HCT116 (cell line): Measurements from ENCODE around the gene PLEKHA5. TPM values are rescaled to one million over a fixed set of nuclear protein-coding genes. Genes with fewer than 3 reads are reported as not detected.

Experiments used
- ATAC-seq: fragments of 200-7000 bp; cut with Tn5 transposase; 2 replicates; pipeline ENCODE4 v1.9.1; 2020; ENCODE audit warnings: mild to moderate bottlenecking, moderate library complexity
- BruUV-seq: library from RNA; stranded (reverse); fragments of 400-500 nt; replicated peaks from 2 replicates; lab custom pipeline; 2021; lab: Mats Ljungman, UMichigan
- CTCF ChIA-PET: fragments of 300-600 bp; sonication (Branson Sonifier 250); formaldehyde crosslinking; loops from one replicate; lab custom pipeline; 2021; ENCODE audit warnings: antibody characterized with exemption; lab: Charles Lee
- POLR2A ChIA-PET: fragments of 300-600, 350-600 bp; sonication (Branson Sonifier 250); formaldehyde crosslinking; loops from one replicate; lab custom pipeline; 2021; ENCODE audit warnings: antibody characterized with exemption; lab: Charles Lee
- RAD21 ChIA-PET, 2 experiments: fragments of 300-600 bp; sonication (Branson Sonifier 250); formaldehyde crosslinking; loops; one replicate each; lab custom pipeline; 2023; ENCODE audit warnings: low total read pairs in 2 of 2; ENCODE audit not compliant: uncharacterized antibody in 2 of 2, unreplicated experiment in 2 of 2, low non-redundant PET in 1 of 2; lab: Charles Lee
- DNase-seq: peaks from one replicate; pipeline ENCODE4 v3.0.0-alpha.2; 2010; ENCODE audit warnings: low read depth, low spot score
- H2AFZ ChIP-seq: fragments of 200-600 bp; shearing (Covaris generic), sonication (generic); 2 replicates; pipeline ENCODE4 v1.6.1; 2017; ENCODE audit warnings: low read depth, mixed run types, mixed read lengths, antibody characterized with exemption, low read length; ENCODE audit not compliant: poor library complexity, severe bottlenecking
- H3K27ac ChIP-seq: 2 replicates; pipeline ENCODE4 v1.5.1; 2012; ENCODE audit warnings: low read depth, low read length
- H3K27me3 ChIP-seq: fragments of 200-600 bp; sonication (generic); 2 replicates; pipeline ENCODE4 v1.6.1; 2016; ENCODE audit warnings: mixed run types, low read length, mixed read lengths; ENCODE audit not compliant: insufficient read depth
- H3K36me3 ChIP-seq, 2 experiments: fragments of 200-500 bp in 1 of 2; fragments of 200-600 bp in 1 of 2; sonication (Bioruptor generic) in 1 of 2; sonication (generic) in 1 of 2; 2 replicates each; pipeline versions ENCODE4 v1.5.1 to v1.6.1; 2014 to 2016; ENCODE audit warnings: low read length in 2 of 2, inconsistent platforms in 1 of 2, mixed read lengths in 1 of 2, mixed run types in 1 of 2; ENCODE audit not compliant: insufficient read depth in 2 of 2, control insufficient read depth in 1 of 2
- H3K4me1 ChIP-seq, 2 experiments: fragments of 200-600 bp in 1 of 2; sonication (generic) in 1 of 2; 2 replicates each; pipeline versions ENCODE4 v1.5.1 to v1.6.1; 2012 to 2017; ENCODE audit warnings: low read length in 2 of 2, inconsistent platforms in 1 of 2, mild to moderate bottlenecking in 1 of 2, mixed read lengths in 1 of 2, mixed run types in 1 of 2, moderate library complexity in 1 of 2; ENCODE audit not compliant: insufficient read depth in 2 of 2, control insufficient read depth in 1 of 2
- H3K4me2 ChIP-seq: fragments of 200-600 bp; sonication (generic); 2 replicates; pipeline ENCODE4 v1.6.1; 2017; ENCODE audit warnings: mixed run types, low read length, mixed read lengths
- H3K4me3 ChIP-seq, 2 experiments: fragments of 200-600 bp in 1 of 2; sonication (generic) in 1 of 2; replicated peaks in 1 of 2; 2 replicates each; pipeline ENCODE4 v1.5.1; 2011 to 2016; ENCODE audit warnings: low read length in 2 of 2, control low read depth in 1 of 2, low read depth in 1 of 2, mild to moderate bottlenecking in 1 of 2, mixed read lengths in 1 of 2, mixed run types in 1 of 2
- H3K79me2 ChIP-seq: fragments of 200-600 bp; sonication (generic); 2 replicates; pipeline ENCODE4 v1.6.1; 2017; ENCODE audit warnings: mild to moderate bottlenecking, mixed run types, low read length, moderate library complexity, mixed read lengths; ENCODE audit not compliant: insufficient read depth
- H3K9ac ChIP-seq: fragments of 200-600 bp; sonication (generic); 2 replicates; pipeline ENCODE4 v1.6.1; 2016; ENCODE audit warnings: low read length, mixed read lengths
- H3K9me2 ChIP-seq: fragments of 200-600 bp; sonication (generic), shearing (Covaris generic); 2 replicates; pipeline ENCODE4 v1.6.1; 2017; ENCODE audit warnings: mixed run types, mild to moderate bottlenecking, moderate library complexity; ENCODE audit not compliant: insufficient read depth
- H3K9me3 ChIP-seq, 2 experiments: fragments of 200-500 bp in 1 of 2; fragments of 200-600 bp in 1 of 2; sonication (Bioruptor generic) in 1 of 2; sonication (generic) in 1 of 2; 2 replicates each; pipeline ENCODE4 v1.6.1; 2014 to 2017; ENCODE audit warnings: low read length in 2 of 2, mixed read lengths in 2 of 2, inconsistent platforms in 1 of 2, low read depth in 1 of 2, mild to moderate bottlenecking in 1 of 2, mixed run types in 1 of 2, moderate library complexity in 1 of 2; ENCODE audit not compliant: control insufficient read depth in 1 of 2, insufficient read depth in 1 of 2
- H4K20me1 ChIP-seq: fragments of 200-600 bp; sonication (generic), shearing (Covaris generic); 2 replicates; pipeline ENCODE4 v1.6.1; 2017; ENCODE audit warnings: mixed run types, mild to moderate bottlenecking, moderate library complexity; ENCODE audit not compliant: insufficient read depth
- CBX3 ChIP-seq: IDR thresholded peaks from 2 replicates; pipeline ENCODE4 v1.6.1; 2012; ENCODE audit warnings: low read depth
- CEBPB ChIP-seq: IDR thresholded peaks from 2 replicates; pipeline ENCODE4 v1.6.1; 2012; ENCODE audit warnings: low read depth
- EZH2phosphoT487 ChIP-seq: fragments of 200-600 bp; IDR thresholded peaks from 2 replicates; pipeline ENCODE4 v1.6.1; 2018; ENCODE audit warnings: antibody characterized with exemption, borderline replicate concordance
- JUND ChIP-seq: IDR thresholded peaks from 2 replicates; pipeline ENCODE4 v1.6.1; 2012
- POLR2AphosphoS5 ChIP-seq: IDR thresholded peaks from 2 replicates; pipeline ENCODE4 v1.6.1; 2011; ENCODE audit warnings: mild to moderate bottlenecking, low read depth, low read length, moderate library complexity
- SIN3A ChIP-seq: IDR thresholded peaks from 2 replicates; pipeline ENCODE4 v1.6.1; 2012; ENCODE audit warnings: low read depth
- ZFX ChIP-seq: fragments of 450-650 bp; IDR thresholded peaks from 2 replicates; pipeline ENCODE4 v1.6.1; 2017
- intact Hi-C: fragments of 100-400 bp; cut with micrococcal nuclease; formaldehyde crosslinking; loops from 2 replicates; pipeline ENCODE4 v1.10.0; 2022
- total RNA-seq: library from RNA; stranded (reverse); gene quantifications from one replicate; pipeline ENCODE4 v1.2.1, GENCODE V29; 2021; ENCODE audit not compliant: unreplicated experiment
- TF ChIP-seq, protein P1 (sequence below): IDR thresholded peaks from 2 replicates; pipeline ENCODE4 v1.6.1; 2011; ENCODE audit warnings: mild to moderate bottlenecking, low read length, moderate library complexity; ENCODE audit not compliant: insufficient replicate concordance; ENCODE audit errors: extremely low read depth

The PLEKHA5 gene
- total RNA-seq, 1 experiment from 2014 or later = 18.9 TPM

DNA sequence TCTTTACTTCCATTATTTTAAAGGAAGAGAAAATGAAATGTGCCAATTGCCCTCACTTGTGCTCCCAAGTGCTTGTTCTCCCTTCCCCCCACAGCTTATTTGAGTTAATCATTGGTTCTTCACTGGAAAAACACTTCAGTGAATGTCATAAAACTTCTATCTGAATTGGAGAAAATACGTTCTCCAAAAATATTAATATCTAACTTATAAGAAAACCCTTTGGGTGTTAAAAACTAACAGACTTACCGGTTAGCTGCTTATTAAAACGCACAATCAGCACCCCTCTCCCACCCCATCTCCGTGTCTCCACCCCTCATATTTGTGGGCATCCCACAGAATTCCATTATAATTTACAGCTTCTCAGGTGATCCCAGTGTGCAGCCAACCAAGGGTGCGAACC is 31.7 kb downstream of the PLEKHA5 start:
- intact Hi-C loops = no loop called here
- H3K9me2 ChIP-seq = no peaks in the 10 kb centered on the region
- no peak overlapping the region for H3K4me3 ChIP-seq
- H3K4me1 ChIP-seq = no peaks in the 10 kb centered on the region; a peak in 1 of 4 replicates
- ATAC-seq (no peak), DNase-seq (no peak)
- CTCF ChIA-PET = no interaction called here
- H4K20me1 ChIP-seq = peaks cover 7% of the 10 kb centered on the region; the same call in 1 of the 2 replicates
- H3K27ac ChIP-seq = no peak overlapping the region
- no peak overlapping the region for H3K9ac ChIP-seq
- H3K79me2 ChIP-seq = peaks cover 45% of the 10 kb centered on the region
- no peak overlapping the region for H2AFZ ChIP-seq
- RAD21 ChIA-PET = no interaction called here
- no peaks in the 10 kb centered on the region for H3K36me3 ChIP-seq
- no peaks in the 10 kb centered on the region for H3K27me3 ChIP-seq
- POLR2A ChIA-PET = no interaction called here
- TF ChIP-seq CEBPB = no peak
- no peak for TF ChIP-seq ZFX
- TF ChIP-seq, protein P1, sequence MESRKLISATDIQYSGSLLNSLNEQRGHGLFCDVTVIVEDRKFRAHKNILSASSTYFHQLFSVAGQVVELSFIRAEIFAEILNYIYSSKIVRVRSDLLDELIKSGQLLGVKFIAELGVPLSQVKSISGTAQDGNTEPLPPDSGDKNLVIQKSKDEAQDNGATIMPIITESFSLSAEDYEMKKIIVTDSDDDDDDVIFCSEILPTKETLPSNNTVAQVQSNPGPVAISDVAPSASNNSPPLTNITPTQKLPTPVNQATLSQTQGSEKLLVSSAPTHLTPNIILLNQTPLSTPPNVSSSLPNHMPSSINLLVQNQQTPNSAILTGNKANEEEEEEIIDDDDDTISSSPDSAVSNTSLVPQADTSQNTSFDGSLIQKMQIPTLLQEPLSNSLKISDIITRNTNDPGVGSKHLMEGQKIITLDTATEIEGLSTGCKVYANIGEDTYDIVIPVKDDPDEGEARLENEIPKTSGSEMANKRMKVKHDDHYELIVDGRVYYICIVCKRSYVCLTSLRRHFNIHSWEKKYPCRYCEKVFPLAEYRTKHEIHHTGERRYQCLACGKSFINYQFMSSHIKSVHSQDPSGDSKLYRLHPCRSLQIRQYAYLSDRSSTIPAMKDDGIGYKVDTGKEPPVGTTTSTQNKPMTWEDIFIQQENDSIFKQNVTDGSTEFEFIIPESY = no peak
- TF ChIP-seq SIN3A = no peak
- TF ChIP-seq EZH2phosphoT487 = no peak
- no peak for TF ChIP-seq POLR2AphosphoS5
- H3K9me3 ChIP-seq = no peaks in the 10 kb centered on the region
- no peak overlapping the region for H3K4me2 ChIP-seq
- BruUV-seq = no TSS peak

DNA sequence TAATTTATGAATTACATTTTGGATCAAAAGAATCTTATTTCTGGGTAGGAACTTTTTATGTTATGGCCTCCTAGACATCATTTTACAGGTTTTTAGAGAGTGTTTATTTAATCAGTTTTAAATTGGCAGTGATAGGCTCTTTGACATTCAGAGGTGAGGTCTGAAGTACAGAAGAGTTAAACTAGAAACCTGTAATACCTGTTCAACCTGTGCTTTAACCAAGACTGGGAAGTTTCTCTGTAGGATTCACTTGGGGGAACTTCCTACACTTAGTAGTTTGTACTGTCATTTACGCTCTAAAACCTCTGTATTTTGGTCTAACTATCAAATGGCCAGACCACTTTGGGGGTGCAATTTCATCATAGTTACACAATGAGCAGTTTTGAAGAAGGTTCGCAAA is 35.9 kb downstream of the PLEKHA5 start:
- TF ChIP-seq CBX3 = no peak
- no peak for TF ChIP-seq JUND
- TF ChIP-seq, all 23 proteins: peak for 0
- Histone ChIP-seq H3K79me2 (peaks cover 44% of the 10 kb centered on the region), H3K4me1 (no peaks in the 10 kb centered on the region; a peak in 1 of 4 replicates), H3K36me3 (no peaks in the 10 kb centered on the region), H3K27me3 (no peaks in the 10 kb centered on the region), H2AFZ (no peak overlapping the region), H3K4me2 (no peak overlapping the region), H3K9me2 (no peaks in the 10 kb centered on the region), H4K20me1 (no peaks in the 10 kb centered on the region), H3K27ac (no peak overlapping the region), H3K9ac (no peak overlapping the region), H3K9me3 (no peaks in the 10 kb centered on the region), H3K4me3 (no peak overlapping the region)
- RAD21 ChIA-PET = no interaction called here
- POLR2A ChIA-PET = no interaction called here
- intact Hi-C loops = no loop called here
- DNase-seq (no peak), ATAC-seq (no peak)
- BruUV-seq = no TSS peak
- CTCF ChIA-PET = no interaction called here
